ENCODE results near the gene DLGAP1. TPM values are rescaled to one million over a fixed set of nuclear protein-coding genes. Genes with fewer than 3 reads are reported as not detected.
A peak's percentile ranks its signal among the peaks of the same experiment; 100 is the strongest.

Gene DLGAP1
- total and polyA plus RNA-seq, 3 donors from 2014 or later: 18.6 to 93.8 (median 69.1) TPM

DNA sequence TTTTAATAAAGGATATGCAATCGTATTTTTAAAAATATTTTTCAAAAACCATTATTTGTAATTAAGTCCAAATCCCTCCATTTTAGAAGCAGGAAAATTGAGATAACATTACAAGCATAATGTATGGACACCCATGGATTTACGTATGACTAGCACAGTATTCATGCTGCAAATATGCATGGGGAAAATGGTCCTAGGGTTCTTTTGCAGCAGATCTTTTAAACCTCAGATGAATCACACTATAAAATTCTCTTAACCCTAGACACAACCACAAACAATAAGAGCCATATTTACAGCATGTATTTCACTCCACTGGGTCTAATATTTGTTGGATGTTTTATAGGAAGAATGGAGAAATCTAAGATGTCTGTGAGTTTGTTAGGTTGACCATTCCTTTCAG is 551.8 kb downstream of the DLGAP1 start:
- intact Hi-C loops (cut with DNase I; ENCODE audit: low total_unique reads): no loop called here
- WGBS, 2 donors: 86 to 93% methylated on average over 2 of the region's 2 CpGs

GRCh38 chr18:3902676-3903075 is 552.4 kb downstream of the DLGAP1 start:
- Histone ChIP-seq H3K4me1 (peaks cover 8% of the 10 kb centered on the region), H3K36me3 (ENCODE audit: low read depth, missing control alignments) (no peaks in the 10 kb centered on the region), H3K4me3 (no peak overlapping the region), H3K27me3 (no peaks in the 10 kb centered on the region), H3K9me3 (no peaks in the 10 kb centered on the region), H3K27ac (no peak overlapping the region)
- intact Hi-C loops (cut with DNase I; ENCODE audit: low total_unique reads): no loop called here
- TF ChIP-seq CTCF (IDR thresholded peaks at IDR 0.05): no peak
- TF ChIP-seq POLR2A (IDR thresholded peaks at IDR 0.05): no peak
- WGBS, 2 donors: 91 to 93% methylated on average over 2 of the region's 2 CpGs
- no peak for DNase-seq

More for the DNA sequence above, 551.8 kb downstream of the DLGAP1 start:
- no peaks in the 10 kb centered on the region for H3K36me3 ChIP-seq (ENCODE audit: low read depth, missing control alignments)
- no peak overlapping the region for H3K4me3 ChIP-seq
- no peak for DNase-seq
- H3K27me3 ChIP-seq: no peaks in the 10 kb centered on the region
- peaks cover 8% of the 10 kb centered on the region for H3K4me1 ChIP-seq
- TF ChIP-seq POLR2A (IDR thresholded peaks at IDR 0.05) (no peak), CTCF (IDR thresholded peaks at IDR 0.05) (no peak)
- H3K27ac ChIP-seq: no peak overlapping the region
- H3K9me3 ChIP-seq: no peaks in the 10 kb centered on the region

DNA sequence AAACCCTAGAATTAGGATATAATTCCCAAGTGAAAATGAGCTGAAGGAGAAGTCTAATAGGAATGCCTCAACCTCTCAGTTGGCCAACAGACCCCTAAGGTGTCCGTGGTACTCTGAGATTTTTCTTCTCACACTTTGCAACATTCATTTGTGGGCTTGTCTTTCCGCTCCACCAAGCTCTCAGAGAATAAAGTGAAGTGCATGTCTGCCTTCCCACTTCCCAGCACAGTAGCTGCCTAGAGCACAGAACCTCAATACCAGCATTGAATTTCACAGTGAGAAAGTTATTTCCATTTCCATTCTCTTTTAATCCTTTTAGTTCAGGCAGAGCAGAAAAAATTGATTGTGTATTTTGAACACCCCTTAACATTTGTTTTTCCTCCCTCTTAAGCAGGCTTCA is 553.3 kb downstream of the DLGAP1 start:
- H3K4me1 ChIP-seq: peaks cover 8% of the 10 kb centered on the region
- peak overlapping the region in 1 of 2 donors; percentile 25 for H3K27ac ChIP-seq
- DNase-seq: no peak
- TF ChIP-seq POLR2A (IDR thresholded peaks at IDR 0.05) (no peak), CTCF (IDR thresholded peaks at IDR 0.05) (no peak)
- 68 to 80% methylated on average over 2 of the region's 2 CpGs for WGBS, 2 donors
- no peaks in the 10 kb centered on the region for H3K9me3 ChIP-seq
- no peak overlapping the region for H3K4me3 ChIP-seq
- intact Hi-C loops (cut with DNase I; ENCODE audit: low total_unique reads): no loop called here
- H3K36me3 ChIP-seq (ENCODE audit: low read depth, missing control alignments): no peaks in the 10 kb centered on the region
- H3K27me3 ChIP-seq: no peaks in the 10 kb centered on the region

GRCh38 chr18:3901042-3901441 is 554.1 kb downstream of the DLGAP1 start:
- TF ChIP-seq CTCF (IDR thresholded peaks at IDR 0.05) (no peak), POLR2A (IDR thresholded peaks at IDR 0.05) (no peak)
- intact Hi-C loops (cut with DNase I; ENCODE audit: low total_unique reads): no loop called here
- Histone ChIP-seq H3K36me3 (ENCODE audit: low read depth, missing control alignments) (no peaks in the 10 kb centered on the region), H3K4me1 (peaks cover 11% of the 10 kb centered on the region), H3K4me3 (no peak overlapping the region), H3K9me3 (no peaks in the 10 kb centered on the region), H3K27ac (no peak overlapping the region), H3K27me3 (no peaks in the 10 kb centered on the region)
- no peak for DNase-seq
- WGBS, 2 donors: 62 to 70% methylated on average over 8 of the region's 8 CpGs

DNA sequence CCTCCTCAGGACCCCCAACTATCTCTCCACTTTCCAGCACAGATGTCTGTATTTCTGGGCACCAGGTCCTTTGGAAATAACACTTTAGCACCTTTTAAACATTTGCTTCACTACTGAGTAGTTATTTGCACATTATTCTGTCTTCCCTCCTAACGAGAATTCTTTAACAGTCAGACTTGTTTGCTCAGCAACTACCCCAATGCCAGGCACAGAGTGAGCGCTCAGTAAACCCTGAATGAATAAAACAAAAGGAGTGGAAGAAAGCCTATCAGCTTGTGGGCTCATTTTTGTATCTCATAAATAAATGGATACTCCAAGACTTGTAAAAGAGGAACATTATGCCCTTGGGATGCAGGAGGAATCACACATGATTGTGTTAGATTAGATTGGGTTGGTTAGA is 554.8 kb downstream of the DLGAP1 start:
- Histone ChIP-seq H3K27ac (peak overlapping the region in 1 of 2 donors; percentile 10), H3K27me3 (no peaks in the 10 kb centered on the region), H3K4me3 (no peak overlapping the region), H3K9me3 (no peaks in the 10 kb centered on the region), H3K4me1 (peaks cover 11% of the 10 kb centered on the region), H3K36me3 (ENCODE audit: low read depth, missing control alignments) (no peaks in the 10 kb centered on the region)
- intact Hi-C loops (cut with DNase I; ENCODE audit: low total_unique reads): no loop called here
- no peak for TF ChIP-seq POLR2A (IDR thresholded peaks at IDR 0.05)
- DNase-seq: peak; percentile 43
- 45% methylated on average over 2 of the region's 2 CpGs for WGBS, 2 donors

All from testis (tissue), 3 donors.